Karpas-422 (cell line): ENCODE data around the gene MVD. TPM values are rescaled to one million over a fixed set of nuclear protein-coding genes. Genes with fewer than 3 reads are reported as not detected.

Source experiments
- DNase-seq: peaks from one replicate; pipeline ENCODE4 v3.0.0-alpha.2; 2015
- H2AFZ ChIP-seq: fragments of 200-600 bp; sonication (generic); 2 replicates; pipeline ENCODE4 v1.6.1; 2014; ENCODE audit warnings: antibody characterized with exemption, low read length, mixed read lengths
- H3K27ac ChIP-seq: fragments of 200-600 bp; sonication (generic); 2 replicates; pipeline ENCODE4 v1.5.1; 2014; ENCODE audit warnings: mild to moderate bottlenecking, low read length, moderate library complexity
- H3K27me3 ChIP-seq: fragments of 200-600 bp; sonication (generic); 2 replicates; pipeline ENCODE4 v1.6.1; 2014; ENCODE audit warnings: low read length, mixed read lengths
- H3K36me3 ChIP-seq: fragments of 200-600 bp; sonication (generic); 2 replicates; pipeline ENCODE4 v1.6.1; 2014; ENCODE audit warnings: low read length, mixed read lengths; ENCODE audit not compliant: insufficient read depth
- H3K4me1 ChIP-seq: fragments of 200-600 bp; sonication (generic); 2 replicates; pipeline ENCODE4 v1.6.1; 2014; ENCODE audit warnings: mild to moderate bottlenecking, low read length, mixed read lengths
- H3K4me2 ChIP-seq: fragments of 200-600 bp; sonication (generic); 2 replicates; pipeline ENCODE4 v1.6.1; 2014; ENCODE audit warnings: low read length, low read depth, mild to moderate bottlenecking; ENCODE audit not compliant: poor library complexity, severe bottlenecking
- H3K4me3 ChIP-seq: fragments of 200-600 bp; sonication (generic); 2 replicates; pipeline ENCODE4 v1.5.1; 2014; ENCODE audit warnings: mild to moderate bottlenecking, antibody characterized with exemption, low read length, mixed read lengths
- H3K79me2 ChIP-seq: fragments of 200-600 bp; sonication (generic); 2 replicates; pipeline ENCODE4 v1.6.1; 2014; ENCODE audit warnings: mild to moderate bottlenecking, low read length, mixed read lengths
- H3K9ac ChIP-seq: fragments of 200-600 bp; sonication (generic); 2 replicates; pipeline ENCODE4 v1.6.0; 2014; ENCODE audit warnings: low read length
- H3K9me2 ChIP-seq: fragments of 200-600 bp; sonication (generic), shearing (Covaris generic); replicated peaks from 2 replicates; pipeline ENCODE4 v1.6.0; 2014; ENCODE audit warnings: mild to moderate bottlenecking, low read length, moderate library complexity; ENCODE audit not compliant: insufficient read depth
- H3K9me3 ChIP-seq: fragments of 300-700, 200-600 bp; sonication (generic); 2 replicates; pipeline ENCODE4 v1.6.1; 2014; ENCODE audit warnings: low read length, mixed read lengths
- H4K20me1 ChIP-seq: fragments of 200-600 bp; sonication (generic); 2 replicates; pipeline ENCODE4 v1.6.1; 2014; ENCODE audit warnings: mild to moderate bottlenecking, antibody characterized with exemption, low read length, low read depth; ENCODE audit not compliant: insufficient read depth
- total RNA-seq: library from RNA; depleted of rRNA; stranded (reverse); fragments of >200 nt; shearing (Covaris generic); gene quantifications from 2 replicates; pipeline ENCODE4 v1.2.3, GENCODE V29; 2014; ENCODE audit warnings: low replicate concordance

The MVD gene
- total RNA-seq, 1 experiment from 2014 or later = 35.0 TPM

DNA sequence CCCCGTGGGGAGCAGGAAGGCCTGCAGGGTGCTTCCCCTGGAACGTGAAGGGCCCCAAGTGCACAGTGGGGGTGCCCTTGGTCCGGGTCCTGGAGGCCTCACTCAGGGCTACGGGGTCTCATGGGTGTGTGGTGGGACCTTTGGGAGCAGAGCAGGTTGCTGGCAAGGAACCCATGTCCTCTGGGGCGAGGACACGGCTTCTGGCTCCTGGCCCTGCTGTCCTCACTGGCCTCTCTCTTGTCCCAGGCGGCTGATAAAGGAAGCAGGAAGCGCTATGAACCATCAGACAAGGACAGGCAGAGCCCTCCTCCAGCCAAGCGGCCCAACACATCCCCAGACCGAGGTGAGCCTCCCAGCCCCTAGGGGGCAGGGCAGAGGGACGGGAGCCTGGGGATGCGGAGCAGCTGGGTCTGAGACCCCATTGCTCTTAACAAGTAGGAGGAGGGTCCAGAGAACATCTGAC, 34.3 kb downstream of the MVD start:
- Histone ChIP-seq H3K27ac (no peak overlapping the region), H3K36me3 (no peaks in the 10 kb centered on the region; the same call in 1 of the 2 replicates)

GRCh38 chr16:88627531-88628411, 35.1 kb downstream of the MVD start:
- no peak overlapping the region for H3K9ac ChIP-seq
- H3K9me2 ChIP-seq = no peaks in the 10 kb centered on the region
- H3K79me2 ChIP-seq = no peaks in the 10 kb centered on the region
- H3K4me2 ChIP-seq = no peak overlapping the region
- no peak overlapping the region for H2AFZ ChIP-seq
- DNase-seq = no peak
- no peak overlapping the region for H3K4me3 ChIP-seq
- H3K4me1 ChIP-seq = no peaks in the 10 kb centered on the region
- 0 out of 2 replicates have a peak, but pooled peaks cover 3% of the 10 kb centered on the region for H4K20me1 ChIP-seq
- H3K36me3 ChIP-seq = no peaks in the 10 kb centered on the region; the same call in 1 of the 2 replicates
- H3K27ac ChIP-seq = no peak overlapping the region
- H3K27me3 ChIP-seq = no peaks in the 10 kb centered on the region
- no peaks in the 10 kb centered on the region for H3K9me3 ChIP-seq

More for the DNA sequence above, 34.3 kb downstream of the MVD start:
- Histone ChIP-seq H3K4me2 (no peak overlapping the region), H3K9me2 (no peaks in the 10 kb centered on the region), H3K9me3 (no peaks in the 10 kb centered on the region), H3K4me3 (no peak overlapping the region), H3K27me3 (no peaks in the 10 kb centered on the region), H3K4me1 (peaks cover 5% of the 10 kb centered on the region), H2AFZ (no peak overlapping the region), H3K79me2 (no peaks in the 10 kb centered on the region), H3K9ac (no peak overlapping the region), H4K20me1 (peaks cover 7% of the 10 kb centered on the region; the same call in 1 of the 2 replicates)
- DNase-seq = peak; percentile 58

GRCh38 chr16:88626646-88627045, 36.2 kb downstream of the MVD start:
- Histone ChIP-seq H3K9me3 (no peaks in the 10 kb centered on the region), H3K4me1 (no peaks in the 10 kb centered on the region), H3K27ac (no peak overlapping the region), H3K4me3 (no peak overlapping the region), H3K27me3 (no peaks in the 10 kb centered on the region), H2AFZ (no peak overlapping the region), H3K36me3 (no peaks in the 10 kb centered on the region; the same call in 1 of the 2 replicates), H3K79me2 (no peaks in the 10 kb centered on the region), H3K9ac (no peak overlapping the region), H3K9me2 (no peaks in the 10 kb centered on the region), H4K20me1 (0 out of 2 replicates have a peak, but pooled peaks cover 3% of the 10 kb centered on the region), H3K4me2 (no peak overlapping the region)
- no peak for DNase-seq

- DNase-seq = no peak
- Histone ChIP-seq H3K79me2 (peaks cover 3% of the 10 kb centered on the region; the same call in 1 of the 2 replicates), H3K9me3 (no peaks in the 10 kb centered on the region), H3K27ac (no peak overlapping the region), H3K36me3 (no peaks in the 10 kb centered on the region; the same call in 1 of the 2 replicates), H3K4me2 (no peak overlapping the region), H4K20me1 (0 out of 2 replicates have a peak, but pooled peaks cover 3% of the 10 kb centered on the region), H3K4me1 (no peaks in the 10 kb centered on the region), H2AFZ (no peak overlapping the region), H3K9me2 (no peaks in the 10 kb centered on the region), H3K27me3 (no peaks in the 10 kb centered on the region), H3K9ac (no peak overlapping the region), H3K4me3 (no peak overlapping the region)
These were observed 37.8 kb downstream of the MVD start for GRCh38 chr16:88624977-88625576.

GRCh38 chr16:88624481-88624880, 38.4 kb downstream of the MVD start:
- no peak overlapping the region for H3K9ac ChIP-seq
- H4K20me1 ChIP-seq = 0 out of 2 replicates have a peak, but pooled peaks cover 3% of the 10 kb centered on the region
- H3K9me2 ChIP-seq = no peaks in the 10 kb centered on the region
- H3K4me3 ChIP-seq = no peak overlapping the region
- H3K36me3 ChIP-seq = no peaks in the 10 kb centered on the region
- no peak overlapping the region for H2AFZ ChIP-seq
- no peaks in the 10 kb centered on the region for H3K27me3 ChIP-seq
- peaks cover 5% of the 10 kb centered on the region; the same call in 1 of the 2 replicates for H3K79me2 ChIP-seq
- H3K27ac ChIP-seq = no peak overlapping the region
- no peaks in the 10 kb centered on the region for H3K4me1 ChIP-seq
- no peak for DNase-seq
- H3K9me3 ChIP-seq = no peaks in the 10 kb centered on the region
- H3K4me2 ChIP-seq = no peak overlapping the region

DNA sequence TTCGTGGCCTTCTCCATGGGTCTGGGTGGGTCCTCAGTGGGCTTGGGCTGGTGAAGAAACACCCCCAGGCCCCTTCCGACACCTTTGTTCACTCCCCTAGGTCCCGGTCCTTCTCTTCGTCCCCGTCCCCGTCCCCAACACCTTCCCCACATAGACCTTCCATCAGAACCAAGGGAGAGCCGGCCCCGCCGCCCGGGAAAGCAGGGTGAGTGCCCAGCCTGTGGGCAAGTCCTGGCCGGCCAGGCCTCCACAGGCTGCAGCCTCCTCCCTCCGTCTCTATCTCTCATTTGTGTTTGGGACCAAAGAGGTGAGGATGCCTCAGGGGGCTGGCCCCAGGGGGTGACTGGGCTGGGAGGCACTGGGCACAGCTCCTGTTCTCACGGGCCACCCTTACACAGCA, 39.0 kb downstream of the MVD start:
- no peaks in the 10 kb centered on the region for H3K36me3 ChIP-seq

DNA sequence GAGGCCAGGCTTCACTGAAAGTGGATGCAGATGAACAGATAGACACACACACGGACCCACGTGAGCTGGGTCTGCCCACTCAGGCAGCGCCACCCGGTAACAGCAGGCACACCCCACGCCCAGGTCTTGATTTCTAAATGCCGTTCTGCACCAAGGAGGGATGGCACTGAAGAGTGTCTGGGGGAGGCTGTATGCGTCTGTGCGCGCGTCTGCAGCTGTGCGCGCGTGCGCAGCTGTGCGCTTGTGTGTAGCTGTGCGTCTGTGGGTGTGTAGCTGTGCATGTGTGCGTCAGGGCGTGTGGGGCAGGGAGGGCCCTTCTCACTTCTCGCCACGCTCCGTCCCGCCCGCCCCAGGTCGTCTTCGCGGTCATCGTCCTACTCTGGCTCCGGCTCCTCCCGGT, 40.0 kb downstream of the MVD start:
- Histone ChIP-seq H3K27ac (no peak overlapping the region), H4K20me1 (0 out of 2 replicates have a peak, but pooled peaks cover 3% of the 10 kb centered on the region), H3K4me1 (no peaks in the 10 kb centered on the region), H3K9me3 (no peaks in the 10 kb centered on the region), H3K9ac (no peak overlapping the region), H3K4me2 (no peak overlapping the region), H3K36me3 (no peaks in the 10 kb centered on the region), H3K4me3 (no peak overlapping the region), H3K27me3 (no peaks in the 10 kb centered on the region), H2AFZ (no peak overlapping the region), H3K79me2 (peaks cover 5% of the 10 kb centered on the region; the same call in 1 of the 2 replicates), H3K9me2 (no peaks in the 10 kb centered on the region)
- no peak for DNase-seq

More for the DNA sequence above, 39.0 kb downstream of the MVD start:
- no peaks in the 10 kb centered on the region for H3K9me2 ChIP-seq
- H3K4me1 ChIP-seq = no peaks in the 10 kb centered on the region
- no peak overlapping the region for H3K4me3 ChIP-seq
- H3K79me2 ChIP-seq = peaks cover 5% of the 10 kb centered on the region; the same call in 1 of the 2 replicates
- no peak overlapping the region for H3K4me2 ChIP-seq
- H3K9me3 ChIP-seq = no peaks in the 10 kb centered on the region
- no peak overlapping the region for H3K9ac ChIP-seq
- H3K27me3 ChIP-seq = no peaks in the 10 kb centered on the region
- DNase-seq = no peak
- 0 out of 2 replicates have a peak, but pooled peaks cover 3% of the 10 kb centered on the region for H4K20me1 ChIP-seq
- H2AFZ ChIP-seq = no peak overlapping the region
- no peak overlapping the region for H3K27ac ChIP-seq

DNA sequence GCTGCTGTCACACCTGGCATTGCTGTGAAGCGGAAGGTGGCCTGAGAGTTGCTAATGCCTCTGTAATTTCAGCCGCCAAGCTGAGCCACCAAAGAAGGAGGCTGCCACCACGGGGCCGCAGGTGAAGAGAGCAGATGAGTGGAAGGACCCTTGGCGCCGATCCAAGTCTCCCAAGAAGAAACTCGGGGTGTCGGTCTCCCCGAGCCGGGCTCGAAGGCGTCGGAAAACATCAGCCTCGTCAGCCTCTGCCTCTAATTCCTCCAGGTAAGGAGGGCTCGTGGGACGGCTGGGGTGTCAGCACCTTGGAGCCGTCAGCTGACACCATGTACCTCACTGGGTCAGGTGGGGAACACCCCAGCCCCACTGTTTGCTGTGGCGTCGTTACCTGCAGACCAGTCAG, 40.8 kb downstream of the MVD start:
- no peak for DNase-seq
- Histone ChIP-seq H3K4me3 (no peak overlapping the region), H3K79me2 (peaks cover 5% of the 10 kb centered on the region; the same call in 1 of the 2 replicates), H3K4me2 (no peak overlapping the region), H3K36me3 (no peaks in the 10 kb centered on the region), H3K9ac (no peak overlapping the region), H3K9me2 (no peaks in the 10 kb centered on the region), H3K27ac (no peak overlapping the region), H3K9me3 (no peaks in the 10 kb centered on the region), H3K4me1 (no peaks in the 10 kb centered on the region), H3K27me3 (no peaks in the 10 kb centered on the region), H4K20me1 (0 out of 2 replicates have a peak, but pooled peaks cover 3% of the 10 kb centered on the region), H2AFZ (no peak overlapping the region)
